ENCODE data around the gene STRBP. TPM values are rescaled to one million over a fixed set of nuclear protein-coding genes. Genes with fewer than 3 reads are reported as not detected.
"Not testable (repeated sequence)": the region's sequence is repeated elsewhere in the genome, so short reads cannot be mapped to it uniquely, and the experiment has no call there.

STRBP gene
- total RNA-seq, 1 donor from 2014 or later = 14.9 TPM

- intact Hi-C loops (cut with micrococcal nuclease) = no loop called here
These were observed 16.6 kb downstream of the STRBP start for GRCh38 chr9:123251741-123252140.

- intact Hi-C loops (cut with micrococcal nuclease) = no loop called here
These were observed 17.1 kb downstream of the STRBP start for GRCh38 chr9:123251324-123251723.

- intact Hi-C loops (cut with micrococcal nuclease) = no loop called here
These were observed 17.9 kb downstream of the STRBP start for GRCh38 chr9:123250504-123250903.

- intact Hi-C loops (cut with micrococcal nuclease) = not testable (repeated sequence)
These were observed 19.2 kb downstream of the STRBP start for GRCh38 chr9:123249162-123249561.

GRCh38 chr9:123248630-123249029 is 19.8 kb downstream of the STRBP start:
- intact Hi-C loops (cut with micrococcal nuclease) = no loop called here

- intact Hi-C loops (cut with micrococcal nuclease) = no loop called here
These were observed 21.9 kb downstream of the STRBP start for GRCh38 chr9:123246534-123246933.

GRCh38 chr9:123239726-123240125 is 28.7 kb downstream of the STRBP start:
- intact Hi-C loops (cut with micrococcal nuclease) = no loop called here

- intact Hi-C loops (cut with micrococcal nuclease) = no loop called here
These were observed 30.0 kb downstream of the STRBP start for GRCh38 chr9:123238365-123238764.

GRCh38 chr9:123237220-123237619 is 31.2 kb downstream of the STRBP start:
- intact Hi-C loops (cut with micrococcal nuclease) = no loop called here

GRCh38 chr9:123235448-123235847 is 32.9 kb downstream of the STRBP start:
- intact Hi-C loops (cut with micrococcal nuclease) = no loop called here

GRCh38 chr9:123234853-123235252 is 33.5 kb downstream of the STRBP start:
- intact Hi-C loops (cut with micrococcal nuclease) = no loop called here

- intact Hi-C loops (cut with micrococcal nuclease) = no loop called here
These were observed 36.1 kb downstream of the STRBP start for GRCh38 chr9:123232332-123232731.

- intact Hi-C loops (cut with micrococcal nuclease) = no loop called here
These were observed 37.0 kb downstream of the STRBP start for GRCh38 chr9:123231421-123231820.

- intact Hi-C loops (cut with micrococcal nuclease) = loop anchor here (5.0 to 10.0 kb wide), 2 partner anchors 322 to 414 kb away; partner anchors contain the start of gene RC3H2
These were observed 39.4 kb downstream of the STRBP start for GRCh38 chr9:123228967-123229366.

- intact Hi-C loops (cut with micrococcal nuclease) = loop anchor here (1.0 to 10.0 kb wide), 7 partner anchors 42 to 411 kb away; partner anchors contain the start of genes RC3H2 and STRBP
These were observed 42.4 kb downstream of the STRBP start for GRCh38 chr9:123225995-123226394.

- intact Hi-C loops (cut with micrococcal nuclease) = loop anchor here (1.0 to 10.0 kb wide), 7 partner anchors 43 to 411 kb away; partner anchors contain the start of genes RC3H2 and STRBP
These were observed 43.0 kb downstream of the STRBP start for GRCh38 chr9:123225374-123225813.

GRCh38 chr9:123220127-123220526 is 48.3 kb downstream of the STRBP start:
- intact Hi-C loops (cut with micrococcal nuclease) = loop anchor here (10.0 kb wide), 1 partner anchor 405 kb away; no protein-coding TSS in a partner anchor

- intact Hi-C loops (cut with micrococcal nuclease) = no loop called here
These were observed 49.6 kb downstream of the STRBP start for GRCh38 chr9:123218831-123219230.

- intact Hi-C loops (cut with micrococcal nuclease) = no loop called here
These were observed 51.2 kb downstream of the STRBP start for GRCh38 chr9:123217128-123217654.

GRCh38 chr9:123216251-123216797 is 52.1 kb downstream of the STRBP start:
- intact Hi-C loops (cut with micrococcal nuclease) = no loop called here

GRCh38 chr9:123211081-123211480 is 57.3 kb downstream of the STRBP start:
- intact Hi-C loops (cut with micrococcal nuclease) = no loop called here

GRCh38 chr9:123208626-123209174 is 59.7 kb downstream of the STRBP start:
- intact Hi-C loops (cut with micrococcal nuclease) = no loop called here

GRCh38 chr9:123206065-123206464 is 62.3 kb downstream of the STRBP start:
- intact Hi-C loops (cut with micrococcal nuclease) = no loop called here
